Fibroblast of the aortic adventitia (primary cell): Measurements from ENCODE around the gene ZC3H12C. TPM values are rescaled to one million over a fixed set of nuclear protein-coding genes. Genes with fewer than 3 reads are reported as not detected.

Experiments
- DNase-seq: peaks from one replicate; pipeline ENCODE4 v3.0.0-alpha.2; 2010; ENCODE audit warnings: low read depth
- H3K4me3 ChIP-seq: 2 replicates; pipeline ENCODE4 v1.5.1; 2011; ENCODE audit warnings: low read depth, mild to moderate bottlenecking, control low read depth, low read length, moderate library complexity
- total RNA-seq: library from RNA; depleted of rRNA; stranded (reverse); fragments of >200 nt; gene quantifications from 2 replicates; pipeline ENCODE4 v1.2.3, GENCODE V29; 2012; ENCODE audit warnings: low replicate concordance
- TF ChIP-seq, protein P1 (sequence below): IDR thresholded peaks from 2 replicates; pipeline ENCODE4 v1.5.1; 2011; ENCODE audit warnings: mild to moderate bottlenecking, low read length, control low read depth, inconsistent platforms; ENCODE audit not compliant: insufficient read depth

ZC3H12C gene
- total RNA-seq, 1 donor: 17.4 TPM

DNA sequence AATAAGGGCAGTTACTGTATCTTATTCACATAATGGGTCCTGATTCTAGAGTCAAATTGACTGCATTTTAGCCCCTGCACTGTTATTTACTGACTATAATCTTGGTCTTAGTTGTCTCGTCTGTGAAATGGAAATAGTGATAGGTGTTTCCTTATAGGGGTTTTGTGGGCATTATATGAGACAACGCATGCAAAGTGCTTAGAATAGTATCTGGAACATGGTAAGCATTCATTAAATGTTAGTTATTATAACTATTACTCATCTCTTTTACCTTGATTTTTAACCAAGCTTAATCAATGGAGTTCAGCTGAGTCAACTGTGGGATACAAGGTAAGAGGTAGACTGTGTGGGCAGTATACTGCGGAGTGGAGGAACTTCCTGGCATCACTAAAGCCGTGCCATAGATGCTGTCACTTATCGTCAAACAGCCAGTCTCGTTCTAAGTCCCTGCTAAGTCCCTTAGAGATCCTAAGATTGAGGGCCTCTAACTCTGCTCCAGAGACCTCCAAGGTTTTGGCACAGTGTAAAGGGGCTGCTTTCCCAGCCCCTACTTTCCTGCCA is 2.6 kb upstream of the ZC3H12C start:
- no peak for DNase-seq
- TF ChIP-seq, protein P1, sequence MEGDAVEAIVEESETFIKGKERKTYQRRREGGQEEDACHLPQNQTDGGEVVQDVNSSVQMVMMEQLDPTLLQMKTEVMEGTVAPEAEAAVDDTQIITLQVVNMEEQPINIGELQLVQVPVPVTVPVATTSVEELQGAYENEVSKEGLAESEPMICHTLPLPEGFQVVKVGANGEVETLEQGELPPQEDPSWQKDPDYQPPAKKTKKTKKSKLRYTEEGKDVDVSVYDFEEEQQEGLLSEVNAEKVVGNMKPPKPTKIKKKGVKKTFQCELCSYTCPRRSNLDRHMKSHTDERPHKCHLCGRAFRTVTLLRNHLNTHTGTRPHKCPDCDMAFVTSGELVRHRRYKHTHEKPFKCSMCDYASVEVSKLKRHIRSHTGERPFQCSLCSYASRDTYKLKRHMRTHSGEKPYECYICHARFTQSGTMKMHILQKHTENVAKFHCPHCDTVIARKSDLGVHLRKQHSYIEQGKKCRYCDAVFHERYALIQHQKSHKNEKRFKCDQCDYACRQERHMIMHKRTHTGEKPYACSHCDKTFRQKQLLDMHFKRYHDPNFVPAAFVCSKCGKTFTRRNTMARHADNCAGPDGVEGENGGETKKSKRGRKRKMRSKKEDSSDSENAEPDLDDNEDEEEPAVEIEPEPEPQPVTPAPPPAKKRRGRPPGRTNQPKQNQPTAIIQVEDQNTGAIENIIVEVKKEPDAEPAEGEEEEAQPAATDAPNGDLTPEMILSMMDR: no peak
- no peak overlapping the region for H3K4me3 ChIP-seq

DNA sequence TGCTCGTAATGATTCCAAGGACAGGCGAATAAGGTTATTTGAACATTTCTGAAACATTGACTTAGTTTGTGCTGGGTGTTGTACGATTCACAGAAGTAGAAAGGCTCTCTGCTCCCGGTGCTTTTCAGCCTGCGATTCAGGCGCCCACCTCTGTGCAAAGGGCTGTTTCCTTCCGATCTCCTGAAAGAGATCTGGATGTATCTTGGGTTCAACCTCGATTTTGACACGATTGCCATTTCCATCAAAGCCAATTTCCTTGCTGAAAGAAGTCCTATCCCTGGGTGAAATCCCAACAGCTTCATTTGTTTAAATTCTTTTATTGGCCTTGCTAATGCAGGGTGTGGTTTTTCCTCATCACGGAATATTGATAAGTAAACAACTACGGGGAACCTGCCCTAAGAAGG is 1.1 kb upstream of the ZC3H12C start:
- H3K4me3 ChIP-seq: peak overlapping the region; percentile 73
- TF ChIP-seq, protein P1: peak; percentile 5
- DNase-seq: peak; percentile 40

DNA sequence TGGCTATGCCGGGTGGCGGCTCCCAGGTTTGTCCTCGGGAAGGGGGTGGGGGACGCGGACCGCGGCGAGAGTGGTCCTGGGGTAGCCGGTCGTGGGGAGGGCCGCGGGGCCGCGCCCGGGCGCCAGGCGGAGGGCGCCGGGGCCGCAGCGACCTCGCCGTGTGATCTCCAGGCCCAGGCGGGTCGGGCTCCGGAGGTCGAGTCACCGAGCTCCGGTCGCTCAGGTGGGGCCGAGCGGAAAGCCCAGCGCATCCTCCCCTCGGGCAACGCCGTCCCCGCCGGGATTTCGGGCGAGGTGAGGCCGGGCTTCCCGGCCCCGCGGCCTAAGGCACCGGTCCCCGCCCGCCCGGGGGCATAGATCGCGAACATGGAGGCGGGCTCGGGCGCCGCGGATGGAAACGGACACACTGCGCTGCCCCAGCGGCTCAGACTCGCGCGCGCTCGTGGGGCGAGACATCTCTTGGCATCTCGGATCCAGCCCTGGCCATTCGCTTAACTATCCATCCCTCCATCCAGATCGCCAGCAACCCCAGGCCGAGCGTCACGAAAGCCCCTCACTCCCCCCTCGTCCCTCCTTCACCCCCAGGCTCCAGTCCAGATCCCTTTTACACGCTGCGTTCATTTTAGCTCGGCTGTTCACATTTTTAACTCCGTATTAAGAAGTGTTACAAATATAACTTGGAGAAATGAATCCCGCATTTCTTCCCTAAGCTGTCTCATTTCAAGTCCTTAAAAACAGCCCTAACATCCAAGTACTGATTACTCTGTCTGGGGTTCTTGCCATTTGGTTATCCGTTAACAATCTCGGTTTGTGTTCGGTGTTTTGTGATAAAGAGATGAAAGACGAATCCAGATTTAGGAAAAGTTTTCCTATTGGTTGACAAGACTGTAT is 460 bp downstream of the ZC3H12C start:
- H3K4me3 ChIP-seq: peak overlapping the region; percentile 73
- TF ChIP-seq, protein P1: no peak
- peak; percentile 75 for DNase-seq

DNA sequence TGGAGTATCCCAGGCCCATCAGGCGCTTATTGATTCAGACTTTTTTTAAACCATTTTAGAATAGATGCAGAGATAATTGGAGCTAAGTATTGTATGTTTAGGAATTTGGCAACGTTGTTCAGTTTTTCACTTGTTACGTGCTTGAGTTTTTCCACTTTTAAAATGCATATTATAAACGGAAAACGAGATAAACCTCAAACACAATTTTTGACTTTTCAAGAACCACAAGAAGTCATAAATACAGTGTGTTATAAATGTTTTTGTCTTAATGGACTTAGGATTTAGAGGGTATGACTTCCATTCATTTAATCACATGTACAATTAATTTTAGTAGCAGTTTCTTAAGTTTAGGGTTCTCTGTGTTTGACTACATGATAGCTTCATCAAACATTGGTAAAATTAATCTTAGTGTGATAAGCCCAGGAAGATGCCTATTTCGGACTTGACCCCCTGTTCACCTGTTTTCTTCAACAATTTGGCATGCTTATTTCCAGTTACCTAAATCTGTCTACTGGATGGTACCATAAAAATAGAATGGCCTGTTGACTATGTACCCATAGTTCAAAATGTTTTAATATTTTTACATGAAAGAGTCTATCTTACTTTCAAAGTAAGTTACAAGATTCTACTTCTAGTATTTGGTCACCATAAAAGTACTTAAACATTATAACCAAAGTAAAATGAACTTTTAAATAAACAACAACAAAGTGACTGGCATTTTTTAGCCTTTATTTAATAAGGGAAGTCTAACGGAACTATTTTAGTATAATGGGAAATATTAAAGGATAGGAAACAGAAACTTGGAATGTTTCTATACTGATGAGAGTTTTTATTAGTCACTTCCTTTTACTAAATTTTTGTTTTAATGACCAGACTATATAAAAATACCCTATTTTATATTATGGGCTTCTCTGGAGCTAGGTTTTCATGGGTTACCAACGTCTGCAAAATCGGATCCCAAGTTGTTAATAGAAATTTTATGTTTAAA is 1.4 kb downstream of the ZC3H12C start:
- peak overlapping the region; percentile 73 for H3K4me3 ChIP-seq
- TF ChIP-seq, protein P1: no peak
- no peak for DNase-seq

DNA sequence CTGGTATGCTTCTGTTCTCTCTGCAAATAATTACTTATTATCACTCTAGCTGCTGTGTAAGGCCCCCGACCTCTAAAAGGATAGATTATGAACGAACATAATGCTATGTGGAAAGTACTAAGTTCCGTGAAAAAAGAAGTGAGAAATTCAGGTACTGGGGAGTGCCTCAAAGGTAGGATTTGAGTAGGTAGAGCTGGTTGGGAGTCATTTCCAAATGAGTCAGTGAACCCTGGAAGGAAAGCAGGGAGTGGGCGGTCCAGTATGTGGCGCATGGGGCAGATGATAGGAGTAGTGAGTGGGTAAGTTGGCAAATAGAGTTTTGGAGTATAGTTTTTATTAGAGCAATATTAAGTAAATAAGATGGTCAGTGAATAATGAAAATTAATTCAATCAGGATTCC is 2.4 kb downstream of the ZC3H12C start:
- H3K4me3 ChIP-seq: peak overlapping the region; percentile 10
- DNase-seq: no peak

DNA sequence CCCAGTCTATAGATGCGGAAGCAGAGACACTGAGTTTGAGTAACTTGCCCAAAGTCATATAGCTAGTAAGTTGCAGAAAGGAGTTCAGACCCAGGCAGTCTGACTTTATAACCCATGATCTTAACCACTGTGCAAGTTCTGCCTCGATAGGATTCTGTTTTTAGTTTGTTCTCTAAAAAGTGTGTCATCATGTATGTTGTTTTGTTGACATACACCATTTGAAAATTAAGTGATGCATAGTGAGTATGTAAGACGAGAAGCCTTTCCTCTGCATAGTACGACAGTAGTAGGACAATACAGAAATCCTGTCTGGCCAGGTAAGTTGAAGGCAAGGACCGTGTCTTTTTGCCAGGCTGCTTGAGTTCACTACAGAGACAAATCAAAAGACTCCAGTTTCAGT is 3.3 kb downstream of the ZC3H12C start:
- TF ChIP-seq, protein P1: no peak
- DNase-seq: no peak
- no peak overlapping the region for H3K4me3 ChIP-seq

More for the DNA sequence above, 2.4 kb downstream of the ZC3H12C start:
- TF ChIP-seq, protein P1: no peak
